ENCODE measurements around the gene TTC22. TPM values are rescaled to one million over a fixed set of nuclear protein-coding genes. Genes with fewer than 3 reads are reported as not detected.

Gene TTC22
- total and polyA plus RNA-seq, 2 of the 4 experiments (the other 2 are of a cell fraction), result not detected

GRCh38 chr1:54825696-54826095 is 24.6 kb upstream of the TTC22 start:
- Histone ChIP-seq H4K8ac (ENCODE audit: low read depth in 2 of 2, low read length in 2 of 2) (no peak overlapping the region), H2BK15ac (ENCODE audit: low read depth, low read length) (no peak overlapping the region), H3K14ac (replicated peaks; ENCODE audit: low read depth, low read length) (no peak overlapping the region), H3K9ac (ENCODE audit: low read depth, low read length) (no peak overlapping the region), H3K27me3 (ENCODE audit: control insufficient read depth, insufficient read depth, low read length) (peaks cover 17% of the 10 kb centered on the region), H3K4me3 (ENCODE audit: insufficient read depth, low read depth, low read length) (no peak overlapping the region), H3K23ac (ENCODE audit: low read depth, low read length) (no peak overlapping the region), H3K27ac (ENCODE audit: insufficient read depth, low read length) (no peak overlapping the region), H2AK5ac (ENCODE audit: low read depth, low read length) (no peak overlapping the region), H2BK20ac (ENCODE audit: low read depth, low read length) (no peak overlapping the region), H2AK9ac (replicated peaks; ENCODE audit: low read depth, low read length, poor library complexity) (no peak overlapping the region), H3K9me3 (ENCODE audit: control insufficient read depth, insufficient read depth, low read length) (peaks cover 17% of the 10 kb centered on the region), H3K4ac (ENCODE audit: low read depth, low read length) (no peak overlapping the region), H3K79me1 (ENCODE audit: low read depth in 1 of 2, low read length in 2 of 2) (no peaks in the 10 kb centered on the region), H4K91ac (ENCODE audit: insufficient read depth, low read depth, low read length) (no peak overlapping the region), H3K56ac (ENCODE audit: extremely low read depth, insufficient read depth, low read length) (no peak overlapping the region), H3K36me3 (ENCODE audit: control insufficient read depth, insufficient read depth, low read length) (no peaks in the 10 kb centered on the region), H2BK5ac (ENCODE audit: low read depth, low read length, poor library complexity, severe bottlenecking) (no peak overlapping the region), H3K4me2 (ENCODE audit: low read depth, low read length) (no peak overlapping the region), H4K5ac (ENCODE audit: low read depth, low read length) (no peak overlapping the region), H3K4me1 (ENCODE audit: control insufficient read depth, insufficient read depth, low read length) (no peaks in the 10 kb centered on the region), H2BK120ac (ENCODE audit: low read depth, low read length) (no peak overlapping the region), H4K20me1 (ENCODE audit: insufficient read depth, low read length) (no peaks in the 10 kb centered on the region), H3K9me1 (ENCODE audit: insufficient read depth, low read length) (no peaks in the 10 kb centered on the region), H3K18ac (ENCODE audit: low read depth, low read length) (no peak overlapping the region), H2AFZ (replicated peaks; ENCODE audit: low read length, poor library complexity) (no peak overlapping the region)
- ATAC-seq (ENCODE audit: low read depth), result no peak
- intact Hi-C loops (cut with micrococcal nuclease), result no loop called here
- dilution Hi-C loops (cut with HindIII; ENCODE audit: low sequenced_read_pairs, unreplicated experiment), result no loop called here
- CTCF ChIA-PET, result no interaction called here
- DNase-seq, result no peak
- in situ Hi-C loops (cut with MboI; ENCODE audit: low sequenced_read_pairs), result no loop called here
- POLR2A ChIA-PET (ENCODE audit: unreplicated experiment), result no interaction called here
- WGBS, 2 experiments (ENCODE audit: extremely low coverage in 2 of 2, insufficient read length in 1 of 2), result 20% methylated on average over 1 of the region's 5 CpGs; no CpG with 5 or more reads in 1 of the 2 experiments
- no TSS peak for BruUV-seq (replicated peaks)
- TF ChIP-seq USF2 (IDR thresholded peaks at IDR 0.05; ENCODE audit: low read depth, low read length), result no peak
- TF ChIP-seq CEBPB (IDR thresholded peaks at IDR 0.05; ENCODE audit: low read depth, low read length), result no peak
- no peak for TF ChIP-seq MAZ (IDR thresholded peaks at IDR 0.05; ENCODE audit: borderline replicate concordance, low read depth, low read length)
- no peak for TF ChIP-seq RFX5 (IDR thresholded peaks at IDR 0.05; ENCODE audit: low read depth, low read length)
- TF ChIP-seq RCOR1 (IDR thresholded peaks at IDR 0.05; ENCODE audit: insufficient replicate concordance, low read length), result no peak
- TF ChIP-seq POLR2A (IDR thresholded peaks at IDR 0.05; ENCODE audit: low read depth, low read length), result no peak
- no peak for TF ChIP-seq MAFK (IDR thresholded peaks at IDR 0.05; ENCODE audit: low read depth, low read length)
- TF ChIP-seq CHD1 (IDR thresholded peaks at IDR 0.05; ENCODE audit: low read depth, low read length), result no peak
- no peak for TF ChIP-seq RAD21 (IDR thresholded peaks at IDR 0.05; ENCODE audit: low read length)
- no peak for TF ChIP-seq SMC3 (IDR thresholded peaks at IDR 0.05; ENCODE audit: low read depth, low read length)
- TF ChIP-seq CTCF (conservative IDR thresholded peaks at IDR 0.05; ENCODE audit: low read depth, low read length), result no peak
- TF ChIP-seq MXI1 (IDR thresholded peaks at IDR 0.05; ENCODE audit: borderline replicate concordance, low read depth, low read length), result no peak
- TF ChIP-seq FOS (IDR thresholded peaks at IDR 0.05; ENCODE audit: low read depth, low read length), result no peak

All from IMR-90 (cell line).